Ascending aorta (tissue), 2 donors: ENCODE measurements around the gene MAN2C1. TPM values are rescaled to one million over a fixed set of nuclear protein-coding genes. Genes with fewer than 3 reads are reported as not detected.
A peak's percentile ranks its signal among the peaks of the same experiment; 100 is the strongest.

Source experiments
- DNase-seq, 2 donors: peaks; one replicate each; pipeline ENCODE4 v3.0.0-alpha.2; 2019; ENCODE audit warnings: low spot score in 2 of 2
- H3K27ac ChIP-seq, 2 donors: fragments of 200-600 bp; sonication (generic); one replicate each; pipeline ENCODE4 v1.5.1; 2016 to 2017; ENCODE audit warnings: mild to moderate bottlenecking in 1 of 2
- H3K27me3 ChIP-seq: fragments of 200-600 bp; sonication (generic); one replicate; pipeline ENCODE4 v1.5.1; 2017
- H3K36me3 ChIP-seq, 2 donors: fragments of 200-600 bp; sonication (generic); one replicate each; pipeline ENCODE4 v1.5.1; 2016
- H3K4me1 ChIP-seq, 2 donors: fragments of 200-600 bp; sonication (generic); one replicate each; pipeline ENCODE4 v1.5.1; 2016 to 2017; ENCODE audit warnings: mild to moderate bottlenecking in 1 of 2
- H3K4me3 ChIP-seq, 2 donors: fragments of 200-600 bp; sonication (generic); one replicate each; pipeline ENCODE4 v1.5.1; 2016 to 2017; ENCODE audit warnings: mild to moderate bottlenecking in 1 of 2
- H3K9me3 ChIP-seq, 2 donors: fragments of 200-600 bp; sonication (generic); one replicate each; pipeline ENCODE4 v1.5.1; 2016
- intact Hi-C: fragments of 100-400 bp; cut with DNase I; formaldehyde crosslinking; loops from one replicate; pipeline ENCODE4 v1.15.1; 2023
- total RNA-seq: library from RNA; depleted of rRNA; stranded (reverse); fragments of >200 nt; gene quantifications from one replicate; pipeline ENCODE4 v1.1.0, GENCODE V29; 2016
- TF ChIP-seq, protein P1 (sequence below), 3 experiments: fragments of 200-600 bp in 2 of 3; fragments of 450-650 bp in 1 of 3; sonication (generic) in 2 of 3; IDR thresholded peaks; one replicate each; pipeline ENCODE4 v1.5.1; 2016 to 2019; ENCODE audit warnings: antibody characterized with exemption in 3 of 3, mild to moderate bottlenecking in 1 of 3, moderate library complexity in 1 of 3

Gene MAN2C1
- 447 TPM for total RNA-seq

DNA sequence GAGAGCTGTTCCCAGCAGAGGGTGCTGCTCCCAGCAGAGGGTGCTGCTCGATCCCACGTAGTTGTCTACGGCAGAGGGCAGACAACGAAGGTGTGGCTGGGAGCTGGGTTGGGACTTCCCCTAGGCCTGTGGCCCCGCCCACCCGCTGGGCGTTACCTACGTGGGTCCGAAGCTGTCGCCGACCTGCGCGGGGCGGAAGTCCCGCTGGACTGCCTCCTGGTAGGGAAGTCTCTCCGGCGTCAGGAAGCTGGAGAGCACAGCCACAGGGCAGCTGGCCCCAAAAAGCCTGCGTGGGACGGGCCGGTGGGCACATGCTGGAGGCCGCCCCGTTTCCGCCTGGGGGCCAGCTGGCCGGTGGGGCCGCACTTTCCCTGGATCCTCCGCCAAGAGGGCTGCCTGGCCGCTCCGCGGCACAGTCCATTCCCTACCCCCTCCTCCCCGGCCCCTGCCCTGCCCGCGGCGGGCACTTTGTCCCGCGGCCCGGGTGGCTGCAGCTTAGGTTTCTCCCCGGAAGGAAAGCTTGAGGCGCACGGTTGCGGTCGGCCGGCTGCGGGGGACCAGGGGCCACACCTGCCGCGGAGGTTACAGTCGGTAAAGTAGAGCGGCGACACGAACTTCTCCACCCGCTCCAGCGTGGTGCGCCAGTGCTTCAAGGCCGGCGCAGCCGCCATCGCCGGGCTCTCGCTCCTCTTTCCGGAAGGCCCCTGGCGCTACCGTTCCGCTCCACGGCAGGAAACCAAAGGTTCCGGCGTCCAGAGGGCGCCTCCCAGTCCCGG lies at the start of gene MAN2C1:
TSS of gene MAN2C1 (minus strand) at position 695 of the 776 bp plus-strand sequence. CDS start at position 671, 24 bp downstream.
- H3K9me3 ChIP-seq, result no peaks in the 10 kb centered on the region
- peak within 1 kb of the TSS; percentile 99 for H3K27ac ChIP-seq
- peaks cover 43 to 66% of the 10 kb centered on the region in 2 donors for H3K36me3 ChIP-seq
- TF ChIP-seq, protein P1, sequence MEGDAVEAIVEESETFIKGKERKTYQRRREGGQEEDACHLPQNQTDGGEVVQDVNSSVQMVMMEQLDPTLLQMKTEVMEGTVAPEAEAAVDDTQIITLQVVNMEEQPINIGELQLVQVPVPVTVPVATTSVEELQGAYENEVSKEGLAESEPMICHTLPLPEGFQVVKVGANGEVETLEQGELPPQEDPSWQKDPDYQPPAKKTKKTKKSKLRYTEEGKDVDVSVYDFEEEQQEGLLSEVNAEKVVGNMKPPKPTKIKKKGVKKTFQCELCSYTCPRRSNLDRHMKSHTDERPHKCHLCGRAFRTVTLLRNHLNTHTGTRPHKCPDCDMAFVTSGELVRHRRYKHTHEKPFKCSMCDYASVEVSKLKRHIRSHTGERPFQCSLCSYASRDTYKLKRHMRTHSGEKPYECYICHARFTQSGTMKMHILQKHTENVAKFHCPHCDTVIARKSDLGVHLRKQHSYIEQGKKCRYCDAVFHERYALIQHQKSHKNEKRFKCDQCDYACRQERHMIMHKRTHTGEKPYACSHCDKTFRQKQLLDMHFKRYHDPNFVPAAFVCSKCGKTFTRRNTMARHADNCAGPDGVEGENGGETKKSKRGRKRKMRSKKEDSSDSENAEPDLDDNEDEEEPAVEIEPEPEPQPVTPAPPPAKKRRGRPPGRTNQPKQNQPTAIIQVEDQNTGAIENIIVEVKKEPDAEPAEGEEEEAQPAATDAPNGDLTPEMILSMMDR (IDR thresholded peaks at IDR 0.05), result peak; percentile 69 to 82 (median 72)
- peak within 1 kb of the TSS; percentile 94 to 98 for H3K4me3 ChIP-seq
- no peaks in the 10 kb centered on the region for H3K27me3 ChIP-seq
- DNase-seq, result peak; percentile 73 to 97
- H3K4me1 ChIP-seq, result peaks cover 5 to 8% of the 10 kb centered on the region in 2 donors
- intact Hi-C loops, result loop anchor here (1.0 to 10.0 kb wide), 5 partner anchors 20 to 434 kb away; partner anchors contain the start of genes PPCDC and SNUPN

DNA sequence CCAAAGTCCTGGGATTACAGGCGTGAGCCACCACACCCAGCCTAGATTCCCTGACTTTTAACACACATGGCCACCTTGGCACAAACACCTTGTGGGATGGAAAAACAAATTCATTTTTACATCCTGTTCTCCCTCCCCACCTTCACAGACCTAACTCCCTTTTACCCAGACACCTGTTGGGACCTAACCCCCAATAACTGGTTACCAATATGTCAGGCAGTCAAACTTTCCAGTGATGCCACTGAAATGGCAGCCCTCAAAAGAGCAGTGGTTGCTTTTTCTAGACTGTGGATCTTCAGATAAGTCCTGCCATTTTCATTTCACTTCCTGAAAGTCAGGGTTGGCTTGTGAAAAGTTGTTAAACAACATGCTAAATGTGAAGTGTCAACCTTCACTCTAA lies 48.2 kb upstream of the MAN2C1 start:
- DNase-seq, result no peak
- peaks cover 30 to 57% of the 10 kb centered on the region in 2 donors for H3K36me3 ChIP-seq
- no peaks in the 10 kb centered on the region for H3K27me3 ChIP-seq
- TF ChIP-seq, protein P1 (IDR thresholded peaks at IDR 0.05), result no peak
- intact Hi-C loops, result no loop called here
- H3K27ac ChIP-seq, result no peak overlapping the region
- no peaks in the 10 kb centered on the region for H3K9me3 ChIP-seq
- no peak overlapping the region for H3K4me3 ChIP-seq
- H3K4me1 ChIP-seq, result peaks cover 0 to 6% of the 10 kb centered on the region in 2 donors

DNA sequence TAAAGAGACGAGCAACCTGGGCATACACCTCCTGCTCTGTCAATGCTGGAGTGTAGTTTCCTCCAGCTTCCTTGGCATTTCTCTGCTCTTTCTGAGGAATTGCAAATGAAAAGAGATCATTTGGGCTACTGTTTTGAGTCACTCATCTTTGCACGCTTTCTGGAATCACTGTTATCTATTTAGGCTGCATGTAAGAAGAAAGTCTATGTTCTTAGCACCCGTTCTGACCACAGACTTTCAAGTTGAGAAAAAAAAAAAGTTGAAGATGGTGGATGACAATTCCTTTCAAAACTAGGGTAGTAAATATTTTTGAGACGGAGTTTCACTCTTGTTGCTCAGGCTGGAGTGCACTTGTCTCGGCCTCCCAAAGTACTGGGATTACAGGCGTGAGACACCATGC lies 41.8 kb upstream of the MAN2C1 start:
- no peak overlapping the region for H3K27ac ChIP-seq
- intact Hi-C loops, result no loop called here
- no peaks in the 10 kb centered on the region for H3K27me3 ChIP-seq
- no peak for DNase-seq
- no peak overlapping the region for H3K4me3 ChIP-seq
- no peaks in the 10 kb centered on the region for H3K9me3 ChIP-seq
- H3K36me3 ChIP-seq, result peaks cover 69 to 86% of the 10 kb centered on the region in 2 donors
- H3K4me1 ChIP-seq, result no peaks in the 10 kb centered on the region
- TF ChIP-seq, protein P1 (IDR thresholded peaks at IDR 0.05), result no peak

DNA sequence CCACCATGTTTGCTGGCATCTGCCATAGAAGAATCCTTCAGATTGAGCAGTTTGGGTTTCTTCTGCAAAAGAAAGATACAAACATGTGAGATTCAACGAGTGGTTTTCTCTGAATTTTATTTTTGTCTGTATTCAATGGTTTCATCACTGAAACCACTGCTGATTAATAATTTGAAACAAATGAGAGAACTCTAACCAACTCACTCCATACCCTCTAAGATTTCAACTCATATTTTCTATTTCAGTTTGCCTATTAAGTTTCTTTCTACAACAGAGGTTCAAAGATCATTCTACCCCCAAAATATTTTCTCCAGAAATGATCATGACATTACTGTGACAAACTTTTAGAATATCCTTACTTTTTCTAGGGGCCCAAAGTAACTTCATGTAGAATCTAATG lies 38.7 kb upstream of the MAN2C1 start:
- Histone ChIP-seq H3K36me3 (peaks cover 74 to 94% of the 10 kb centered on the region in 2 donors), H3K9me3 (no peaks in the 10 kb centered on the region), H3K27me3 (no peaks in the 10 kb centered on the region), H3K27ac (no peak overlapping the region), H3K4me3 (no peak overlapping the region), H3K4me1 (no peaks in the 10 kb centered on the region)
- TF ChIP-seq, protein P1 (IDR thresholded peaks at IDR 0.05), result no peak
- no peak for DNase-seq
- intact Hi-C loops, result no loop called here

DNA sequence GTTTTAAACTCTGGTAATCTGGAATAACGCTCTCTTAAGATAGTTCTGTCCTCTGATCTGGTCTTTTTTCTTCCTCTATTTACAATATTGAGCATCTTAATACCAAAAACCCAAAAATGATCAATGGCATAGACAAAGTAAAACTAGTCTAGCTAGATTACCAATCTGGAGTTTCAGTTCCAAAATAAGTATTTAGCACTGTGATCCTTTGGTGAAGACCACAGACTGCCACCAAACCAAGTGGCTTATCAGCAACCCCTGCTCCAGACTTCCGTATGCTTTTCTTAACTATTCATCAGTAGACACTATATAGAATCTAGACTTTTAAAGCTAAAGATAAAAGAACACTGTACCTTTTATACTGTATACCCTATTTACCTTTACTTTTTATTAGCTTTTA lies 35.5 kb upstream of the MAN2C1 start:
- H3K36me3 ChIP-seq, result peaks cover 66 to 94% of the 10 kb centered on the region in 2 donors
- H3K4me1 ChIP-seq, result no peaks in the 10 kb centered on the region
- DNase-seq, result no peak
- H3K27me3 ChIP-seq, result no peaks in the 10 kb centered on the region
- no peak overlapping the region for H3K4me3 ChIP-seq
- H3K27ac ChIP-seq, result no peak overlapping the region
- intact Hi-C loops, result no loop called here
- H3K9me3 ChIP-seq, result no peaks in the 10 kb centered on the region
- TF ChIP-seq, protein P1 (IDR thresholded peaks at IDR 0.05), result no peak
